Neural progenitor cell (in vitro differentiated cells): ENCODE results near the gene USP10.

Source experiments
- CTCF ChIP-seq: fragments of 200-600 bp; sonication (generic); IDR thresholded peaks from 2 replicates; pipeline ENCODE4 v1.5.1; 2017; ENCODE audit warnings: antibody characterized with exemption, mild to moderate bottlenecking
- EZH2 ChIP-seq: fragments of 200-600 bp; sonication (generic); IDR thresholded peaks from 2 replicates; pipeline ENCODE4 v1.6.1; 2017; ENCODE audit warnings: antibody characterized with exemption, mild to moderate bottlenecking, moderate library complexity
- EZH2phosphoT487 ChIP-seq: fragments of 200-600 bp; sonication (generic); IDR thresholded peaks from 2 replicates; pipeline ENCODE4 v1.6.1; 2017; ENCODE audit warnings: antibody characterized with exemption

GRCh38 chr16:84749072-84749471, 49.3 kb downstream of the USP10 start:
- no peak for TF ChIP-seq EZH2
- TF ChIP-seq CTCF: no peak
- no peak for TF ChIP-seq EZH2phosphoT487
